NCI-H2107 treated with DMSO at 0.1 percent for 48 hours (cell line): ENCODE results near the gene RAB28.

Source experiments
- DNase-seq: peaks from one replicate; lab custom pipeline; 2025; ENCODE audit not compliant: unreplicated experiment; lab: John Stamatoyannopoulos, UW

RAB28 gene

DNA sequence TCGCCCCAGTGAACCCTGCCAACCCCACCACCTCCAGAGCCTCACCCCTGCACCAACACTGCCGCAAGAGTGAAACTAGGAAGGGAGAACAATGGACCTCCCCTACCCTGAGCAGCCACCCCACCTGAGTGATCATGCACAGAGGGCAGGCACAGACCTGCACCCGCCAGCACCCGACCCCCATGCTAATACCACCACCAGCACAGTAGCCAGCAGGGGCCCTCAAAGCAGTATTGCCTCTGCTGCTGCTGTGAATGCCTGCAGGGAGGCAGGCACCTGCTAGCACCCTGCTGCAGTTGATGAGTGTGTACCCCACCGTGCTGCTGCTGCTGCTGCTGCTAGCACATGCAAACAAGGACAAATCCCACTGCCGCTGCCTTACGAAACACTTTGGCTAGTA is 100.1 kb downstream of the RAB28 start:
- DNase-seq = no peak

DNA sequence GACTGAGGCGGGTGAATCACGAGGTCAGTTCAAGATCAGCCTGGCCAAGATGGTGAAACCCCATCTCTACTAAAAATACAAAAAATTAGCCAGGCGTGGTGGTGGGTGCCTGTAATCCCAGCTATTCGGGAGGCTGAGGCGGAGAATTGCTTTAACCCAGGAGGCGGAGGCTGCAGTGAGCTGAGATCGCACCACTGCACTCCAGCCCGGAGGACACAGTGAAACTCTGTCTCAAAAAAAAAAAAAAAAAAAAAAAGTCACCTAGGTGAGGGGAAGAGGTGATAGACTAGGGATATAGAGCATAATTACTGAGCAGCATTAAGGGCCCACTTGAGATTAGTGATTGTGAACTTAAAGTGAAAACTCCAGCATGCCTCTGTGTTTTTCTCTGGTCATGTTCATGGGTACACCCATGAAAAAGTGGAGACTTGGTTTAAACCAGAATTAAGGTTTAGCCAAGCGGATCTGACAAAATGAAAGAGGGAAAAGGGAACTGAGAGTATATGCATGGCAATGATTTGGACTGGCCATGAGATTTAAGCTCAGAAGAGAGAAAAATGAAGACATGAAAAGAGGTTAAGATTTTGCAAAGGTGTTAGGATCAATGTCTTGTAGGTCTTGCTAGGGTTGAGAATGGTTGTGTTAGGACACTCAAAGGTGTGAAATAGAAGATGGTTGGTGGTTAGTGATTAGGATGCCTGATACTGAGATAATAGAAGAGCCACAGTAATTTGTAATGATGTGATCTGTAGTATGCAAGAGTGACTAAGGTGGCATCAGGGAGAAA is 105.0 kb downstream of the RAB28 start:
- DNase-seq = no peak

DNA sequence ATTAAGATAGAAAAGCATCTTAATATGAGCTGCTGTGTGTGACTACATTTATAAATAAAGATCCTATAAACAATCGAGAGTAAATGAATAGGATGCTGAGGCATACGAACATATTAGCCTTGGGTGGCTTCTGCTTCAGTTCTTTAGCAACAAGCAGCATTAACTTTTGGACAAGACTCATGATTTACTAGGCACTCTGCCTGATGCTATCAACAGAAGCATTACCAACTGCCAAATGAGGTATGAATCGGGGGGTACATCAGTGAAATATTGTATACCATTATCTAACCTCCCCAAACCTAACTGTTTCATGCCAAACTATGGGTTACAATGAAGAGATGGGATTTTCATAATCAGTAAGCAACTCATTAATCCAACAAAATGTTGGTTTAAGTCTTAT is 113.1 kb downstream of the RAB28 start:
- no peak for DNase-seq

DNA sequence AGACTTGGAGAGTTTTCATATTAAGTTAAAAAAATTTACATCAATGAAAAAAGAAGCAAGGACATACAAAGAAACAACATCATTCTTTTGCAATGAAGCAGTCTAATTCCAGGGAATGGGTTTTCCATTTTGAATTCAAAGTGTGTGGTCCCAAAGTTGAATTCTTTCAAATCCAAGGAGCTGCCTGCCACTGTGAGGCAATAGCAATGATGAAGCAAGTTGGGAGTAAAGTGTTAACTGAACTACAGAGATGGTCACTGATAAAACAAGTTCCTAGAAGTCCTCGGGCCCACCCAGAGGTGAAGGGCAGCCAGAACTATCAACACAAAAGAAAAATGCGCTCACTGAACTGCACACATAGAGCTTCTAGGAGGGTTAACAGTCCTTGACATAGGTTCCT is 115.9 kb downstream of the RAB28 start:
- no peak for DNase-seq

DNA sequence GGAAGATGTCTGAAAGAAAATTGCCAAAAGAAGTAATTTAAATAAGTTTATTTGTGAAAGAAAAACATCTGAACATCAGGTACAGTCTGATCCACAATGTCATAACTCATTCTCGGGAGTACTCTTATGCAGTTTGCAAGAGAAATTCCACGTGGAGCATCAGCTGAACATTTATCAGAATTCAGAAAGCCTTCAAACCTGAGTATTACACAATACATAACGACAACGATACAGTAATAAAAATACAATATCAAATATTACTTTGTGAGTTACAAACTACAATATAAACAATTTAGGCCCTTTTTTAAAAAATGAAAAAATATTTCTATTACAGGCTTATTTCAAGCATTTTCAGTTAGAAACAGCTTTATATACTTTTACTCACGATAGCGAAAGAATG is 116.4 kb downstream of the RAB28 start:
- no peak for DNase-seq

DNA sequence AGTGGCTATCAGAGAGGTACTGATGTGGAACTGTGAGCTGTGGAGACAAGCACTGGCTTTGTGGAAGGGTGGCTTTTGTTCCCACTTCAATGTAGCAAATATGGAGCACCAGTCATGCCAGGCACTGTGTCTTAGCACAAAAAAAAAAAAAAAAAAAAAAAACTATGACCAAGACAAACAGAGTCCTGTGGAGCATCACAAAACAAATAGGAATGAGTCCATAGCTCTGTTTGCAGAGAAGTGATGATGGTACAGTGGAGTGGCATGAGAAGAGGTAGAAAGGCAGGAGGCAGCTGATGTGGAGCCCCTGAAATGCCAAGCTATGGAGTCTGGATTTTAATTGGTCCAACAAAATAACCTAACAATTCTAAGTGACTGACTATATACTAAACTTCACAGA is 116.9 kb downstream of the RAB28 start:
- DNase-seq = no peak

DNA sequence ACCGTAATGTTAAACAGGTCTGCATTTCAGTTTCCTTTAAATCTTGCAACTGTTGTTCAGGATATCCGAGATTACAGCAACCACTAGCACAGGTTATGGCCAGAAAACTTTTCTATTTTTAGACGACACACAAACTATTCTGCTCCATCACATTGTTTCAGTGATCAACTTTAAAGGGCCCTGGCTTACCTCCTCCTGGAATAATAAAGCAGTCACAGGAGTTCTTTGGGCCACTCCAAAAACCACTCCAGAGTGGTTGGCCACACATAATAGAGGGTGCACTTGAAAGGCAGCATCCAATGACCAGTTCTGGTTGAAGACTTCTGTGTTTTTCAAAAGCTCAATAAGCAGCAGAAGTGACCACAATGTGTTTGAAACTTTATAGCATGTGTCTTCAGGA is 118.9 kb downstream of the RAB28 start:
- no peak for DNase-seq

DNA sequence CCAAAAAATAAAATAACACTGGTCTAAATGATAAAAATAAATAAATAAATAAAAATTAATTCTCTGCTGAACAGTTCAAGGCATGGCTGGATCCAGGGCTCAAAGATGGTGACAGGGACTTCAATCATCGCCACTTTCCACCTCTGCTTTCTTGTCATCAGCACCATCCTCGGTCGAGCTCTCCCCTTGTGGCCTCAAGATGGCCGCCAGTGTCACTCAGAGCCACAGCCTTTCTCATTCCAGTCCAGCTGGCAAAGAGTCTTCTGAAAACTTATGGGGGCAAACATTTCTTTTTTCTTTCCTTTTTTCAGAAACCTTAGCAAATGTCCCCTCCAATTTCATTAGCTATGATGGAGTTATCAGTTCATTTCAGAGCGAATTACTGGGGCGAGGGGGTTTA is 119.5 kb downstream of the RAB28 start:
- no peak for DNase-seq

DNA sequence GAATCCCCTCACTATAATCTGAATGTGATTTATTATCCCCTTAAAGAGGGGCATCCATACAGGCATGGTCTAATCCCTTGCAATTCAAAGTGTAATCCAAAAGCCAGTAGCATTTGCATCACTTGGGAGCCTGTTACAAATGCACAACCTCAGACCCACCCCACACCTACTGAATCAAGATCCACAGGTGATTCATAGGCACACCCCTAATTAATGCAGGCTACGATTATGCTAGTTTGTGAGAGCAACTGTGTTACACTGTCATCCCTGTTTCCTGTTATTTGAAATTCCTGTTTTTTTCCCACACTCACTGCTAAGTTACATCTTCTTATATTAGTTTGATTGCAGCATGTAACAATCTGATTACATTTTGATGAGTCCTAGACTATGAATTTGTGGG is 120.0 kb downstream of the RAB28 start:
- DNase-seq = no peak

DNA sequence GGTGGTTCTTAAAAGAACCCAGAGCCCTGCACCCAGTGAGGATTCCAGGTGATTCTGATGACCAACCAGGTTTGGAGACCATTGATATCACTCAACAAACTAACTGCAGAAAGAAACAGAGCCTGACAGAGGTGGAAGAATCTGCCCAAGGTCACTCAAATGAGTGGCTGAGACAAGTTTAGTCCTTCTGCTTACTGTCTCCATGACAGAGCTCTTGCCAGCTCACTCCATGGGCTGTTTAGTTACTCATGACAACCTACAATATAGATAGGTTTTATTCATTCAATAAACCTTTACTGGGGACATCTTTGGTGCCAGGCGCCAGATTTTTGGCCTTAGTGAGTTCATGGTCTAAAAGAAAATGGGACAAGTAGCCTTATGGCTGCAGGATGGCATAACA is 124.3 kb downstream of the RAB28 start:
- no peak for DNase-seq

DNA sequence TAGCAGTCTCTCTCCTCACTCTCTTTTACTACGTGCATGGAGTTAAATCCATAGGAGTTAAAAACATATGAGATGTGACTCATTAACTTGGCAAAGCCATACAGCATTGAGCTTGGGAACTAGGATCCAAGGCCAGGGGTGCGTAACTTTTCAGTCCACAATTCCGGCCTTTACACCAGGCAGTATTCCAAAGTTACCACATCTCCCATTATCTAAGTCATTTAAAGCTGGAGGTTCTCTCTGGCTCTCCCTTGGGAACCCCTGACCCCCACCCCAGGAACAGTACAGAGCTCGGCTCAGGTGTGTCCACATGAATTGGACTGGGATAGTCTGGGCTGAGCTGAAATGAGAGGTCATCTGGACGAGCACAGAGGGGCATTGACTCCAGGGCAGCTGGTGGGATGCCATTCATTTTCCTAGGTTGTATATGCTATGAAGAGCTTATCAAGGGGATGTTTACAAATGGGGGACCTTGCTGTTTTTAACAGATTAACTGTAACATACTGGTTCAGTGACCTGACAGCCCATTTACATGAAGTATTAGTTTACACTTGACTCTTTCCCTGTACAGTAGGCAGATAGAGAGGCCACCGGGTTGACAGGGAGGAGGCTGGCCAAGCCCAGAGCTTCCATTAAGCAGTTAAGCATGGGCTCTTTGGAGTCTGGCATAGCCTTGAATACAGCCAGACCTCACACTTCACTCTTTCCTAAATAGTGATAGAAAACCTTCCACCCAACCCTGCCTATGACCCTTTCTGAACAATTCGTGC is 128.8 kb downstream of the RAB28 start:
- DNase-seq = no peak

DNA sequence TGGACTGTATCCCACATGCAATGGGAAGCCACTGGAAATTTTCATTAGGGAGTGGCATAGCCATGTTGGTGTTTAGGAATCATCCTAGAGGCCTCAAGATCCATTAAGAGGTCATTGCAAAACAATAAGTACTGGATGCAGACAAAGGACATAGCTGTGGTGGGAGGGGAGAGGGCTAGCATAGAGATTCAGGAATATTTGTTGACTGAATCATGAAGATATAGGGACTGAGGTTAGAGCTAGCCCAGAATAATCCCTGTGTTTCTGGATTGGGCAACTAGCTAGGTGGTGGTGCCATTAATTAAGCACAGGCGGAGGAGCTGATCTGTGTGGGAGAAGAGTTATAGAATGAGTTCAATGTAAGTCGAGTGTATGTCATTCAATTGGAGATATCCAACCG is 135.0 kb downstream of the RAB28 start:
- DNase-seq = no peak

DNA sequence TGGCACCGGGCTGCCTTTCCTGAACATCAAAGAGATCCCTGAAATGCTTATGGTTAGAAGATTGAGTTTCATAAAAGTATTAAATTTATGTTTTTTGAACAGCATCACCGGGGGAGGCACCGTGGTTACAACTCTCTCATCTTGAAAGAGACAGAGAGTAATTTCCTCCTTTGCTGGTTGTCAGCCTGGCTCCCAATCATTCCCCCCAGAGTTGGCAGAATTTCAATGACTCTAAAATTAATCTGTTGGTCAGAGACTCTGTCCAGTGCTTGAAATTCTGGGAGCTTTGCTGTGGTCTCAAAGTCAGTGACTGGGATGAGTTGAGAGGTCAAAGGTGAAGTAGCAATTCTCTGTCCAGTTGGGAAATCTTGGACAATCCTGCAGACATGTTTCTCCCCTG is 135.9 kb downstream of the RAB28 start:
- DNase-seq = no peak

DNA sequence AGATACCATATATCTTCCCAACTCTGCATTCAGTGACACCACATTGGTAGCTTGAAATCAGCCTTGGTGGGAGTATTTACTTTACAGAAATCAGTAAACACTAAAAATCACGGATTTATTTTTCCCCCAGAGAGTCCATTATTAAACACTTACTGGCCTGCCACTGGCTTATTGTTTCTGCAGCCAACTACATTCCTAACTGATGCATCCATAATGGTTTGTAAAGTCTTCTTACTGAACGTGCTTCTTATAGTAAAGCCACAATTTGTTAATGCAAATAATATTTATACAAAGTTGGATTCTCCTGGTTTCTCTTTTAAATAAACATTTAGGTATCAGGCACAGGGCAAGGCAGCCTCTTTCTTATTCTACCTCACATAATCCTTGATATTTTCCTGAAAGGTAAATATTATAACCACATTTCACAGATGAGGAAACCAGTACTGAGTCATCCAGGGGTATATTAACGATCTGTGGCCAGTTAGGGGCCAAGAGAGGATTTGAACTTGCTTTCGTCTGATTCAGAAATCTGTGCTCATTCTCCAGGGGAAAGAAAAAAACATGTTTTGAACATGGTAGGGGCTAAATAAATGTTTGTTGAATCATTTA is 136.5 kb downstream of the RAB28 start:
- DNase-seq = no peak

DNA sequence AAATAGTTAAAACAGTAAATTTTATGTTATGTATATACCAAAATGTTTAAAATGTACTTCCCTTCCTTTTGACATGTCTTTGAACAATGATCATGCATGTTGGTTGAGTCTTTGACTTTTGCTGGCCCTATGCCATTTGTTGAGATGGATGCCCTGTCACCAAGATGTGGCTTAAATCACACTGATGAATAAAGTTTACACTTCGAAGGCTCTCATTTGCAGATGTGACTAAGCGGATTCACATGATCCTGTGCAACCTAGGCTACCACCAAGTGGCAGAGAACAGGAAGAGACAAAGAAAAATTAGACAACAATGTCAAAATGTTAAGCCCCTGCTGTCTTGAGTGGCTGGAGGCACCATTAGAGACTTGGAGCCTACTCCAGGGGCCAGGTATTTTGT is 139.9 kb downstream of the RAB28 start:
- no peak for DNase-seq

DNA sequence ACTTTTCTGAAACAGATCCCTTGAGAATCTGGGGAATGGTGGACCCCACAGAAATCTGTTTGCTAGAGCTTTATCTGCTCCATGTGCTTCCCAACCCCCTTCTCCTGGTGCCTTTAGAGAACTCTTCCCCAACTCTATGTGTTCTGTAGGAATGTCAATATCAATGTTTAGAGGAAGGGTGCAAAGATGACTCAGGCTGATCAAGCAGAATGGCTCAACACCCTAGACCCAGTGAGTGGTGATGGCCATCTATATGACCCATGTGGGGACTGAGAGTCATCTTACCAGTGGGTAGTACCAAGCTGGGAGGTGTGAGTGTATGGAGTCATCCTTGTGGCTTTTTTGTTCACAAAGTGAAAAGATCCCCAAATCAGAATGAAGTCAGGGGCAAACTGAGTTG is 143.5 kb downstream of the RAB28 start:
- DNase-seq = no peak

DNA sequence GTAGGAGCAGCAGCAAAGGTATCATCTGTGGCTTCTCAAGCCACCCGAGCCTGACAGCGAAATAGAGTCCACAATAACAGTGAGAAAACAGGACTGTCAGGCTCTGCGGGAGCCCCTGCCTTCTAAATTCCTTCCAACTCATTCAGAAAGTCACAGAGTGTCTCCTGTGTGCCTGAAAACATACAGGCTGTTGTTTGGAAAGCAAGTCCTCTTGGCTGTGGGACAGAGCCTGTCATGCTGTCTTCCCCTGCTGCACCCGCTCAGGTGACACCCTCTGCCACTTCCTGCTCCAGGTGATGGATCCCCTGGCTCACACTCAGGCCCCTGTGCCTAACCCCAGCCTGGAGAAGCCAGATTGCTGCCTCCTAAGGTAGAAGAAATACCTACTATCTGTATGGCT is 152.3 kb downstream of the RAB28 start:
- DNase-seq = no peak

DNA sequence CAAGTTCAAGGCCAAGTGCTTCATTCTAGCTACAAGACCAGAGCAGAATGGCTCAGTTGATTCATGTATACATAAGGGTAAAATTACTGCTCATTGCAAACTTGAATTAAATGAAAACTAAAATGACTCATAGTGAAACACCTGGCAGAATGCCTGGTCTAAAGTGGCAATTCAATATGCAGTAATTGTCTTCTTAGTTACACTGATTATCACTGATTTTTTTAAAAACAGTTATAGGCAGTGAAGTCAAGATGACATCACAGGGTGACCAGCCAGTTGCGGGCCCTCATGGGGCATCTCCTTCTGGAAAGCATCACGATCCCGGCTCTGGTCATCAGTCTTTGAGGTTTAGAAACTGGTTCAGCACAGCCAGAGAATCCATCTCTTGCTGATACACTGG is 154.2 kb downstream of the RAB28 start:
- DNase-seq = no peak

DNA sequence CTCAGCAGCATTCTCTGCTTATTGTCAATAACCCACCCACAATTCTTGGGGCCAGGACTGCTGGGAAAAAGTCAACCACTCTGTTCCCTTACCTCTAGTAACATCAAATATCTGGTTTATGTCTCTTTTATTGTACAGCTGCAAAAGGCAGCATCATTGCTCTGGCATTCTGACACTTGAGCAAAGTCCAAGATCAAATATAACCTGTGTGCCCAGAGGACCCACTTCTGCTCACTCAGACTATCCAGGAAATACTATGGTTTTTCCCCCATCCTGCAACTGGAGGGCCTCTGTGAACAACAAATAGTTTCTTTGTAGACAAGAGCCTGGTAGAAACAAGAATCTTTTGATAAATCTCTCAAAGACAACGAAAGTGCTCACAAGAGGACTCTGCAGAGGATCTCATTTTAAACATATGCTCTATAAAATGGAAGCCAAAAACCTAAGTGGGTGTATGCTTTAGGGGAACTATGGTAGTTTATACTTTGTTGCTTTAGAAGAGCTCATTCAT is 154.7 kb downstream of the RAB28 start:
- DNase-seq = no peak

DNA sequence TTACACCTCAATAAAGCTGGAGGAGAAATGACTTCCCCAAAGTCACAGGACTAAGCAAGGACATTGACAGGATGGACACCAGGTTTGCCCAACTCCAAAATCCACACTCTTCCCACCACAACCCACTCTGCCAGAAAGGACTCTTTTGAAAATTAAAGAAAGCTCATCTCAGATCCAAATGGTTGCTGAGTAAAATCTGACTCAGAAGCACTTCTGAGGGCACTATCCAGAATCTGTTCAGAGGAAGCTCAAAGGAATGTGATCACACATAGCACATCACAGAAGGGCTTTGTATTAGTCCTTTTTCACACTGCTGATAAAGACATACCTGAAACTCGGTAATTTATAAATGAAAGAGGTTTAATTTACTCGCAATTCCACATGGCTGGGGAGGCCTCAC is 155.5 kb downstream of the RAB28 start:
- no peak for DNase-seq

DNA sequence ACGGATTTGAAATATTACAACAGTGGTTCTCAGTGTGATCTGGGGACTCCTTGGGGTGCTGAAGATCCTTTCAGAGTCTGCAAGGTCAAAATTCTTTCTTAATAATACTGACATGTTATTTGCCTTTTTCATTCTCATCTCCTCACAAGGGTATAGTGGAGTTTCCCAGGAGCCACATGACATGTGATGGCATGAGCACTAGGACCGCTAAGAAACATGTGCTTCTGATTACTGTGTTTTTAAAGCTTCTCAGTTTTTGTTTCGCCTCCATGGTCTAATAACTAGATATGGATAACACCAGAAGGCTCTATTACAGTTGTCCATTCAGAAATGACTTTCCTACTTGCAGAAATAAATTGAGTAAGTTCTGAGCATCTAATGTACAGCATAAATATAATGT is 156.1 kb downstream of the RAB28 start:
- no peak for DNase-seq

DNA sequence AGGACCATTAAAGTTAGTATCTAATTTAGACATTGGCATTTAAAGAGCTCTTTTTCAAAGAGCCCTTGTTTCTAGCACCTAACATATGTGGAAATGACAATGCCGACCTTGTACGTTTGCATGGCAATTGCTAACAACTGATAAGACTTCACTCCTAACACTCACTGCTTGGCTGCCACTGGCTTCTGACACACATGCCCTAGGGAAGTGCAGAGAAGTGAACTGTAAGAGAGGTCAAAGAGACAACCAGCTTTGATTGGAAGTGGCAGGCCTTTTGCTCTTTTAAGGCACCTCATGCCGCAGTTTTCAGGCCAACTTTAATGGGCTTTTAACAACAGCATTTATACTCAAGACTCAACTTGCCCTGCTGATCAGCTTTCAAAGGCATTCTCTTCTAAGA is 158.4 kb downstream of the RAB28 start:
- DNase-seq = no peak
